Panc1 (cell line): ENCODE results near the gene SMAD1. TPM values are rescaled to one million over a fixed set of nuclear protein-coding genes. Genes with fewer than 3 reads are reported as not detected.

Experiments
- ATAC-seq: fragments of 200-7000 bp; cut with Tn5 transposase; 2 replicates; pipeline ENCODE4 v1.9.1; 2020; ENCODE audit warnings: mild to moderate bottlenecking, moderate library complexity
- BruUV-seq: library from RNA; stranded (reverse); fragments of 400-500 nt; replicated peaks from 2 replicates; lab custom pipeline; 2021; lab: Mats Ljungman, UMichigan
- CTCF ChIA-PET: fragments of 300-600 bp; sonication (Branson Sonifier 250); formaldehyde crosslinking; loops from one replicate; lab custom pipeline; 2022; ENCODE audit warnings: antibody characterized with exemption; lab: Charles Lee
- POLR2A ChIA-PET: fragments of 300-600 bp; sonication (Branson Sonifier 250); formaldehyde crosslinking; loops from one replicate; lab custom pipeline; 2022; ENCODE audit warnings: antibody characterized with exemption; lab: Charles Lee
- DNase-seq: peaks from one replicate; pipeline ENCODE4 v3.0.0-alpha.2; 2010; ENCODE audit warnings: low read depth, low spot score
- H3K27ac ChIP-seq: 2 replicates; pipeline ENCODE4 v1.5.1; 2011; ENCODE audit warnings: mild to moderate bottlenecking, low read length, inconsistent platforms
- H3K27me3 ChIP-seq: fragments of 200-500 bp; sonication (Bioruptor generic); 2 replicates; pipeline ENCODE4 v1.6.0; 2014; ENCODE audit warnings: low read length, inconsistent platforms; ENCODE audit not compliant: control insufficient read depth, insufficient read depth
- H3K36me3 ChIP-seq: fragments of 200-500 bp; sonication (Bioruptor generic); 2 replicates; pipeline ENCODE4 v1.5.1; 2014; ENCODE audit warnings: inconsistent platforms, mild to moderate bottlenecking, low read length, moderate library complexity; ENCODE audit not compliant: control insufficient read depth, insufficient read depth
- H3K4me1 ChIP-seq: 2 replicates; pipeline ENCODE4 v1.5.1; 2011; ENCODE audit warnings: inconsistent platforms, mild to moderate bottlenecking, low read length, moderate library complexity; ENCODE audit not compliant: control insufficient read depth, insufficient read depth
- H3K4me3 ChIP-seq, 2 experiments: 2 replicates each; pipeline ENCODE4 v1.5.1; 2011 to 2012; ENCODE audit warnings: low read depth in 2 of 2, low read length in 2 of 2, mild to moderate bottlenecking in 2 of 2, inconsistent platforms in 1 of 2, moderate library complexity in 1 of 2
- H3K9me3 ChIP-seq: fragments of 200-500 bp; sonication (Bioruptor generic); 2 replicates; pipeline ENCODE4 v1.5.1; 2014; ENCODE audit warnings: low read depth, mild to moderate bottlenecking, inconsistent platforms, low read length, moderate library complexity; ENCODE audit not compliant: control insufficient read depth, insufficient read depth
- CTCF ChIP-seq: fragments of 450-650 bp; IDR thresholded peaks from 2 replicates; pipeline ENCODE4 v1.5.1; 2017; ENCODE audit warnings: mild to moderate bottlenecking
- POLR2AphosphoS5 ChIP-seq: IDR thresholded peaks from 2 replicates; pipeline ENCODE4 v1.6.1; 2012; ENCODE audit warnings: mild to moderate bottlenecking, low read depth, low read length, moderate library complexity
- REST ChIP-seq, 2 experiments: IDR thresholded peaks; 2 replicates each; pipeline ENCODE4 v1.6.1; 2011 to 2012; ENCODE audit warnings: low read depth in 2 of 2, control low read depth in 1 of 2, low read length in 1 of 2, mild to moderate bottlenecking in 1 of 2, moderate library complexity in 1 of 2; ENCODE audit not compliant: insufficient read depth in 1 of 2
- SIN3A ChIP-seq: IDR thresholded peaks from 2 replicates; pipeline ENCODE4 v1.6.1; 2012; ENCODE audit warnings: low read depth, mild to moderate bottlenecking, low read length, moderate library complexity, borderline replicate concordance; ENCODE audit not compliant: insufficient read depth
- TCF7L2 ChIP-seq: IDR thresholded peaks from 2 replicates; pipeline ENCODE4 v1.6.1; 2011; ENCODE audit warnings: mild to moderate bottlenecking, low read depth, low read length, inconsistent platforms
- in situ Hi-C: cut with HindIII; loops from 2 replicates; pipeline ENCODE4 v1.10.0; 2016; ENCODE audit warnings: low sequenced_read_pairs, low pct_unique_long_range_greater_than_20kb
- intact Hi-C: fragments of 100-400 bp; cut with micrococcal nuclease; formaldehyde crosslinking; loops from one replicate; pipeline ENCODE4 v1.10.0; 2022; ENCODE audit not compliant: unreplicated experiment
- total RNA-seq: library from RNA; stranded (reverse); gene quantifications from one replicate; pipeline ENCODE4 v1.2.1, GENCODE V29; 2021; ENCODE audit not compliant: unreplicated experiment

SMAD1 gene
- total RNA-seq, 1 experiment from 2014 or later, result 24.1 TPM

GRCh38 chr4:145564540-145564939 lies 82.9 kb downstream of the SMAD1 start:
- ATAC-seq (no peak), DNase-seq (no peak)
- intact Hi-C loops, result no loop called here
- Histone ChIP-seq H3K36me3 (no peaks in the 10 kb centered on the region), H3K4me1 (no peaks in the 10 kb centered on the region), H3K4me3 (no peak overlapping the region), H3K27ac (no peak overlapping the region), H3K9me3 (no peaks in the 10 kb centered on the region), H3K27me3 (no peaks in the 10 kb centered on the region)
- ChIA-PET CTCF (no interaction called here), POLR2A (no interaction called here)
- TF ChIP-seq POLR2AphosphoS5 (no peak), CTCF (no peak), SIN3A (no peak), REST (IDR thresholded peaks at IDR 0.05; ENCODE audit: insufficient read depth in 1 of 2, low read depth in 2 of 2, low read length in 1 of 2) (no peak), TCF7L2 (no peak)
- in situ Hi-C loops, result no loop called here
- BruUV-seq, result no TSS peak

- intact Hi-C loops (no loop called here), in situ Hi-C loops (no loop called here)
- Histone ChIP-seq H3K27me3 (no peaks in the 10 kb centered on the region), H3K27ac (no peak overlapping the region), H3K4me3 (no peak overlapping the region), H3K36me3 (no peaks in the 10 kb centered on the region), H3K4me1 (no peaks in the 10 kb centered on the region), H3K9me3 (no peaks in the 10 kb centered on the region)
- ATAC-seq (no peak), DNase-seq (no peak)
- no TSS peak for BruUV-seq
- no peak for TF ChIP-seq POLR2AphosphoS5
- TF ChIP-seq REST (IDR thresholded peaks at IDR 0.05; ENCODE audit: insufficient read depth in 1 of 2, low read depth in 2 of 2, low read length in 1 of 2), result no peak
- no peak for TF ChIP-seq CTCF
- no peak for TF ChIP-seq SIN3A
- TF ChIP-seq TCF7L2, result no peak
- ChIA-PET POLR2A (no interaction called here), CTCF (no interaction called here)
These were observed 83.7 kb downstream of the SMAD1 start for GRCh38 chr4:145565328-145565727.
